RWPE2 (cell line): ENCODE measurements around the gene COCH.

Experiments
- ATAC-seq: fragments of 200-7000 bp; cut with Tn5 transposase; 3 replicates; pipeline ENCODE4 v1.9.1; 2021; ENCODE audit warnings: low read depth
- DNase-seq: peaks from one replicate; pipeline ENCODE4 v3.0.0-alpha.2; 2020; ENCODE audit warnings: low spot score
- H3K27ac ChIP-seq: fragments of 450-650 bp; 2 replicates; pipeline ENCODE4 v1.5.1; 2017; ENCODE audit warnings: mild to moderate bottlenecking; ENCODE audit not compliant: poor library complexity, severe bottlenecking
- H3K27me3 ChIP-seq: fragments of 250-450 bp; sonication (Bioruptor Pico); 2 replicates; pipeline ENCODE4 v1.5.1; 2021; ENCODE audit warnings: mild to moderate bottlenecking, moderate library complexity; ENCODE audit not compliant: insufficient read depth, poor library complexity, severe bottlenecking
- H3K36me3 ChIP-seq: fragments of 250-450 bp; sonication (Bioruptor Pico); 2 replicates; pipeline ENCODE4 v1.5.1; 2020; ENCODE audit warnings: low read depth, mild to moderate bottlenecking, moderate library complexity
- H3K4me1 ChIP-seq: fragments of 250-450 bp; sonication (Bioruptor Pico); 2 replicates; pipeline ENCODE4 v1.5.1; 2021; ENCODE audit warnings: mild to moderate bottlenecking, moderate library complexity; ENCODE audit not compliant: insufficient read depth, poor library complexity, severe bottlenecking
- H3K4me3 ChIP-seq: fragments of 250-450 bp; sonication (Bioruptor Pico); 2 replicates; pipeline ENCODE4 v1.5.1; 2021; ENCODE audit warnings: mild to moderate bottlenecking, moderate library complexity; ENCODE audit not compliant: severe bottlenecking
- H3K9me3 ChIP-seq: fragments of 250-450 bp; sonication (Bioruptor Pico); 2 replicates; pipeline ENCODE4 v1.5.1; 2021; ENCODE audit warnings: mild to moderate bottlenecking, moderate library complexity; ENCODE audit not compliant: severe bottlenecking
- TF ChIP-seq, protein P1 (sequence below): fragments of 450-650 bp; IDR thresholded peaks from one replicate; pipeline ENCODE4 v1.5.1; 2017; ENCODE audit warnings: mild to moderate bottlenecking, moderate library complexity; ENCODE audit not compliant: poor library complexity, severe bottlenecking

The COCH gene

DNA sequence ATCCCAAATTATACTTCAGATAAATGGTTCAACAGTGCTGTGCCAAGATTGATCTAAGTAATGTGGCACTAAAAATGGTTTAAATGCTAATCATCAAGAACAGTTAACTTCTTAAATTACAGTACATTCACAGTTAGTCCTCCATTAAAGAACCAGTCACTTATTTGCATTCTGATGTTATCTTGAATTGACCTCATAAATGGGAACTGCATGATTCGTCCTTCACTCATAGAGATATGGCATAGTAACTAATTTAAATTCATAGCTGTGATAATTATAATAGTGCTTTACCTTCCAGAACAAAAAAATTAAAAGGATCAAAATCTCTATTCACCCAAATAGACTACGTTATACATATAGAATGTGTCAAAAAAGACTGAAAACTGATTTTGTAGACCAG lies 61.1 kb downstream of the COCH start:
- Histone ChIP-seq H3K36me3 (peaks cover 83% of the 10 kb centered on the region), H3K27ac (no peak overlapping the region), H3K9me3 (no peaks in the 10 kb centered on the region), H3K27me3 (no peaks in the 10 kb centered on the region), H3K4me3 (no peak overlapping the region), H3K4me1 (no peaks in the 10 kb centered on the region)
- no peak for DNase-seq
- no peak for ATAC-seq
- TF ChIP-seq, protein P1, sequence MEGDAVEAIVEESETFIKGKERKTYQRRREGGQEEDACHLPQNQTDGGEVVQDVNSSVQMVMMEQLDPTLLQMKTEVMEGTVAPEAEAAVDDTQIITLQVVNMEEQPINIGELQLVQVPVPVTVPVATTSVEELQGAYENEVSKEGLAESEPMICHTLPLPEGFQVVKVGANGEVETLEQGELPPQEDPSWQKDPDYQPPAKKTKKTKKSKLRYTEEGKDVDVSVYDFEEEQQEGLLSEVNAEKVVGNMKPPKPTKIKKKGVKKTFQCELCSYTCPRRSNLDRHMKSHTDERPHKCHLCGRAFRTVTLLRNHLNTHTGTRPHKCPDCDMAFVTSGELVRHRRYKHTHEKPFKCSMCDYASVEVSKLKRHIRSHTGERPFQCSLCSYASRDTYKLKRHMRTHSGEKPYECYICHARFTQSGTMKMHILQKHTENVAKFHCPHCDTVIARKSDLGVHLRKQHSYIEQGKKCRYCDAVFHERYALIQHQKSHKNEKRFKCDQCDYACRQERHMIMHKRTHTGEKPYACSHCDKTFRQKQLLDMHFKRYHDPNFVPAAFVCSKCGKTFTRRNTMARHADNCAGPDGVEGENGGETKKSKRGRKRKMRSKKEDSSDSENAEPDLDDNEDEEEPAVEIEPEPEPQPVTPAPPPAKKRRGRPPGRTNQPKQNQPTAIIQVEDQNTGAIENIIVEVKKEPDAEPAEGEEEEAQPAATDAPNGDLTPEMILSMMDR, result no peak

DNA sequence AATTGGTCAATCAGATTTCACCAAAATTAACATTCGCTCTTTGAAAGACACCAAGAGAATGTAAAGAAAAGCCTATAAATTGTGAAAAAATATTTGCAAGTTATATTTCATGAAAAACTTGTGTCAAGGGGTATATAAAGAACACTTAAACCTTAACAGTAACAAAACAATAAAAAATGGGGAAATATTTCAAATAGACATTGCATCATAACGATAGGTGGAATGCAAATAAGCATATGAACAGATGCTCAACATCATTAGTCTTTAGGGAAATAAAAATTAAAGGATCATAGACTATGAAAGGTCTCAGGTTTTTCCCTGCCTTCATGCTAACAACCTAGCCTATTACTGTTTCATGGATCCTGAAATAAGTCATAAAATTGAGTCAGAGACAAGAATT lies 64.3 kb downstream of the COCH start:
- TF ChIP-seq, protein P1, result no peak
- peaks cover 82% of the 10 kb centered on the region for H3K36me3 ChIP-seq
- no peak for DNase-seq

More for the DNA sequence above, 64.3 kb downstream of the COCH start:
- no peak overlapping the region for H3K27ac ChIP-seq
- H3K9me3 ChIP-seq, result no peaks in the 10 kb centered on the region
- ATAC-seq, result no peak
- no peaks in the 10 kb centered on the region for H3K27me3 ChIP-seq
- no peaks in the 10 kb centered on the region for H3K4me1 ChIP-seq
- no peak overlapping the region for H3K4me3 ChIP-seq
